ENCODE measurements around the gene CLCN6. TPM values are rescaled to one million over a fixed set of nuclear protein-coding genes. Genes with fewer than 3 reads are reported as not detected.

Gene CLCN6
- total RNA-seq, 4 donors from 2014 or later, result 24.3 to 30.3 (median 25.6) TPM

- Histone ChIP-seq H3K9me3 (no peaks in the 10 kb centered on the region), H3K4me1 (peaks cover 0 to 52% (median 44%) of the 10 kb centered on the region in 4 donors), H3K27ac (peak overlapping the region; percentile 44 to 95 (median 82)), H3K27me3 (no peaks in the 10 kb centered on the region), H3K36me3 (peaks cover 0 to 6% (median 0%) of the 10 kb centered on the region in 3 donors), H3K4me3 (peak overlapping the region; percentile 6 to 41 (median 30))
- 55 to 69% methylated on average over 10 to 21 of the region's 21 CpGs for WGBS, 2 donors
- DNase-seq (ENCODE audit: low spot score in 2 of 2), result no peak
- TF ChIP-seq EP300 (IDR thresholded peaks at IDR 0.05), result no peak
- TF ChIP-seq POLR2A (IDR thresholded peaks at IDR 0.05), result no peak
- no peak for TF ChIP-seq CTCF (IDR thresholded peaks at IDR 0.05)
Measured at GRCh38 chr1:11784256-11784992, 21.6 kb upstream of the CLCN6 start.

- Histone ChIP-seq H3K4me1 (peaks cover 0 to 60% (median 51%) of the 10 kb centered on the region in 4 donors), H3K9me3 (no peaks in the 10 kb centered on the region), H3K27me3 (no peaks in the 10 kb centered on the region), H3K27ac (peak overlapping the region; percentile 44 to 95 (median 82)), H3K36me3 (peaks cover 0 to 14% (median 0%) of the 10 kb centered on the region in 3 donors), H3K4me3 (peak overlapping the region; percentile 6 to 41 (median 30))
- 8 to 14% methylated on average over 6 to 26 of the region's 30 CpGs for WGBS, 2 donors
- TF ChIP-seq EP300 (IDR thresholded peaks at IDR 0.05), result peak in 1 of 2 donors; percentile 60
- no peak for TF ChIP-seq POLR2A (IDR thresholded peaks at IDR 0.05)
- TF ChIP-seq CTCF (IDR thresholded peaks at IDR 0.05), result peak; percentile 74 to 94 (median 86)
- peak in 1 of 2 donors; percentile 48 for DNase-seq (ENCODE audit: low spot score in 2 of 2)
Measured at GRCh38 chr1:11784993-11785769, 20.8 kb upstream of the CLCN6 start.

GRCh38 chr1:11786168-11786567 lies 19.8 kb upstream of the CLCN6 start:
- H3K4me1 ChIP-seq, result peaks cover 0 to 68% (median 59%) of the 10 kb centered on the region in 4 donors
- no peaks in the 10 kb centered on the region for H3K27me3 ChIP-seq
- DNase-seq (ENCODE audit: low spot score in 2 of 2), result no peak
- TF ChIP-seq EP300 (IDR thresholded peaks at IDR 0.05) (no peak), POLR2A (IDR thresholded peaks at IDR 0.05) (no peak), CTCF (IDR thresholded peaks at IDR 0.05) (no peak)
- H3K9me3 ChIP-seq, result no peaks in the 10 kb centered on the region
- 53 to 63% methylated on average over 5 of the region's 5 CpGs for whole genome bisulfite sequencing, 2 donors
- peaks cover 0 to 16% (median 0%) of the 10 kb centered on the region in 3 donors for H3K36me3 ChIP-seq
- peak overlapping the region; percentile 91 to 98 (median 94) for H3K27ac ChIP-seq
- H3K4me3 ChIP-seq, result no peak overlapping the region

- Histone ChIP-seq H3K27ac (peak overlapping the region; percentile 91 to 98 (median 94)), H3K36me3 (peaks cover 0 to 21% (median 0%) of the 10 kb centered on the region in 3 donors), H3K4me3 (peak overlapping the region in 2 of 4 donors; percentile 1 to 11), H3K4me1 (peaks cover 0 to 80% (median 68%) of the 10 kb centered on the region in 4 donors), H3K9me3 (no peaks in the 10 kb centered on the region), H3K27me3 (no peaks in the 10 kb centered on the region)
- TF ChIP-seq EP300 (IDR thresholded peaks at IDR 0.05) (peak; percentile 75 to 81), CTCF (IDR thresholded peaks at IDR 0.05) (no peak), POLR2A (IDR thresholded peaks at IDR 0.05) (no peak)
- WGBS, 2 donors, result 7 to 18% methylated on average over 8 to 12 of the region's 16 CpGs
- peak; percentile 57 to 64 for DNase-seq (ENCODE audit: low spot score in 2 of 2)
Measured at GRCh38 chr1:11787251-11787803, 18.7 kb upstream of the CLCN6 start.
